Muscle layer of colon (tissue), 2 donors: Measurements from ENCODE around the gene GRPR.
"Not testable (repeated sequence)": the region's sequence is repeated elsewhere in the genome, so short reads cannot be mapped to it uniquely, and the experiment has no call there.

Source experiments
- H3K27ac ChIP-seq: one replicate; pipeline ENCODE4 v1.7.0; 2013; ENCODE audit warnings: low read depth, mild to moderate bottlenecking, low read length, moderate library complexity
- H3K27me3 ChIP-seq, 2 donors: one replicate each; pipeline ENCODE4 v1.7.0; 2013; ENCODE audit warnings: low read length in 2 of 2, mild to moderate bottlenecking in 2 of 2; ENCODE audit not compliant: insufficient read depth in 2 of 2, control insufficient read depth in 1 of 2
- H3K36me3 ChIP-seq: one replicate; pipeline ENCODE4 v1.7.0; 2013; ENCODE audit warnings: mild to moderate bottlenecking, low read length; ENCODE audit not compliant: insufficient read depth
- H3K4me1 ChIP-seq: one replicate; pipeline ENCODE4 v1.7.0; 2013; ENCODE audit warnings: mild to moderate bottlenecking, low read length; ENCODE audit not compliant: insufficient read depth
- H3K4me3 ChIP-seq, 2 donors: one replicate each; pipeline ENCODE4 v1.7.0; 2013; ENCODE audit warnings: low read length in 2 of 2, low read depth in 1 of 2, mild to moderate bottlenecking in 1 of 2, moderate library complexity in 1 of 2
- H3K9ac ChIP-seq: one replicate; pipeline ENCODE4 v1.7.0; 2013; ENCODE audit warnings: low read length
- H3K9me3 ChIP-seq: one replicate; pipeline ENCODE4 v1.7.0; 2013; ENCODE audit warnings: mild to moderate bottlenecking, low read length
- donor health status: abdominal sarcoma.
- donor health status: Adenocarcinoma of cecum.

GRPR gene

DNA sequence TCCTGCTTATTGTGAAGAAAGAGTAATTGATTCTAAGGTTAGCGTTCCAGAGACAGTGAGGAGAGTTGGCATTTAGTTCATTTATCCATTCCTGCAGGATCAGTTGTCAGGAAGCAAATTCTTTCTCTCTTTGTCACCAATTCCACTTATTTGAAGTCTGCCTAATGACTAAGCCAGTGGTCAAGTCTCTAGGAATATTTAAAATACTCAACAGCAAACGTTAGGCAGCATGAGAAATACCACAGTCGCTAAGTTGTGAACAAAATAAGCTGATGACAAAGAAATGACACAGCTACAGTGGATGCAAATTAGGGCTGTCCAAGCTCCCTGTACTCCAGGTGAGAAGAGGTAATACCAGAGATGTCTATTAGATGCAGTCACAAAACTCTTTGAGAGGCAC is 37.4 kb downstream of the GRPR start:
- H3K27me3 ChIP-seq: peaks cover 0 to 5% of the 10 kb centered on the region in 2 donors

GRCh38 chrX:16161173-16161572 is 37.8 kb downstream of the GRPR start:
- not testable (repeated sequence) for H3K4me1 ChIP-seq, H3K36me3 ChIP-seq, H3K9ac ChIP-seq, H3K9me3 ChIP-seq, H3K4me3 ChIP-seq, H3K27me3 ChIP-seq, H3K27ac ChIP-seq

More for the DNA sequence above, 37.4 kb downstream of the GRPR start:
- no peak overlapping the region for H3K4me3 ChIP-seq
- H3K9me3 ChIP-seq: no peaks in the 10 kb centered on the region
- no peak overlapping the region for H3K9ac ChIP-seq
- H3K27ac ChIP-seq: no peak overlapping the region
- no peaks in the 10 kb centered on the region for H3K4me1 ChIP-seq
- H3K36me3 ChIP-seq: no peaks in the 10 kb centered on the region

DNA sequence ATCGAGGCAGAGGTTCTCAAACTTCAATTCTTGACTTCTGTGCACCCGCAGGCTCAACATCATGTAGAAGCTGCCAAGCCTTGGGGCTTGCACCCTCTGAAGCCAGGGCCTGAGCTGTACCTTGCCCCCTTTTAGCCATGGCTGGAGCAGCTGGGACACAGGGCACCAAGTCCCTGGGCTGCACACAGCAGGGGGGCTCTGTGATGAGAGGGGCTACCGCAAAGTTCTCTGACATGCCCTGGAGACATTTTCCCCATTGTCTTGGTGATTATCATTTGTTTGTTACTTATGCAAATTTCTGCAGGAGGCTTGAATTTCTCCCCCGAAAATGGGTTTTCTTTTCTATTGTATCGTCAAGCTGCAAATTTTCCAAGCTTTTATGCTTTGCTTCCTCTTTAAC is 39.0 kb downstream of the GRPR start:
- H3K9me3 ChIP-seq: no peaks in the 10 kb centered on the region
- no peak overlapping the region for H3K9ac ChIP-seq
- no peak overlapping the region for H3K4me3 ChIP-seq
- H3K4me1 ChIP-seq: no peaks in the 10 kb centered on the region
- H3K27me3 ChIP-seq: peaks cover 0 to 5% of the 10 kb centered on the region in 2 donors
- H3K36me3 ChIP-seq: no peaks in the 10 kb centered on the region
- no peak overlapping the region for H3K27ac ChIP-seq

DNA sequence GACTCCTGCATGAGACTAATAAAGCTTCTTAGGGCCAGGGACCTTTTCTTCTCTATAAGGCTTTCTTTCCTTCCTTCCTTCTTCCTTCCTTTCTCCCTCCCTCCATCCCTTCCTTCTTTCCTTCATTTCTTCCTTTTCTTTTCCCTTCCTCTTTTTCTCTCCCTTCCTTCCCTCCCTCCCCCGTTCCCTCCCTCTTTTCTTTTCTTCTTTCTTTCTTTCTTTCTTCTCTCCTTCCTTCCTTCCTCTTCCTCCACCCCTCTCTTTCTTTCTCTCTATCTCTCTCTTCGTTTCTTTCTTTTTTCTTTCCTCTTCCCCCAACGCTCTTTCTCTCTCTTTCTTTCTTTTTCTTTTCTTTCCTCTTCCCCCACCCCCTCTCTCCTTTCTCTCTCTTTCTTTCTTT is 41.4 kb downstream of the GRPR start:
- peaks cover 0 to 5% of the 10 kb centered on the region in 2 donors for H3K27me3 ChIP-seq
- no peaks in the 10 kb centered on the region for H3K36me3 ChIP-seq
- H3K4me1 ChIP-seq: no peaks in the 10 kb centered on the region
- H3K9ac ChIP-seq: no peak overlapping the region
- no peak overlapping the region for H3K27ac ChIP-seq
- no peaks in the 10 kb centered on the region for H3K9me3 ChIP-seq
- H3K4me3 ChIP-seq: no peak overlapping the region

- H3K27me3 ChIP-seq: peaks cover 0 to 5% of the 10 kb centered on the region in 2 donors
- no peak within 1 kb of the TSS for H3K9ac ChIP-seq
- no peak within 1 kb of the TSS for H3K27ac ChIP-seq
- H3K4me3 ChIP-seq: no peak within 1 kb of the TSS
- H3K9me3 ChIP-seq: no peaks in the 10 kb centered on the region
- no peaks in the 10 kb centered on the region for H3K36me3 ChIP-seq
- no peaks in the 10 kb centered on the region for H3K4me1 ChIP-seq
Measured at GRCh38 chrX:16167181-16167580, 43.8 kb downstream of the GRPR start, which contains the start of gene MAGEB17. MAGEB17 (plus strand) TSS chrX:16167481; CDS start chrX:16170383, 2,902 bp downstream.

DNA sequence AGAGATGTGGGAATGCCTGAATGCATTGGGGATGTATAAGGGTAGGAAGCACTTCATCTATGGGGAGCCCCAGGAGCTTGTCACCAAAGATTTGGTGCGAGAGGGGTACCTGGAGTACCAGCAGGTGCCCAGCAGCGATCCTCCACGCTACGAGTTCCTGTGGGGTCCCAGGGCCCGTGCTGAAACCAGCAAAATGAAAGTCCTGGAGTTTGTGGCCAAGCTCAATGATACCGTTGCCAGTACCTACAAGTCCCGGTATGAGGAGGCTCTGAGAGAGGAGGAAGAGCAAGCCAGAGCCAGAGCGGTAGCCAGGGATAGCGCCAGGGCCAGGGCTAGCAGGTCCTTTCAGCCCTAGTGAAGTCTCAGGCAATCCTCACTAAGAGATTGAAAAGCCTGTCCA is 47.7 kb downstream of the GRPR start:
- no peak overlapping the region for H3K4me3 ChIP-seq
- H3K36me3 ChIP-seq: no peaks in the 10 kb centered on the region
- H3K27ac ChIP-seq: no peak overlapping the region
- H3K27me3 ChIP-seq: peaks cover 0 to 7% of the 10 kb centered on the region in 2 donors
- no peaks in the 10 kb centered on the region for H3K9me3 ChIP-seq
- no peaks in the 10 kb centered on the region for H3K4me1 ChIP-seq
- no peak overlapping the region for H3K9ac ChIP-seq

DNA sequence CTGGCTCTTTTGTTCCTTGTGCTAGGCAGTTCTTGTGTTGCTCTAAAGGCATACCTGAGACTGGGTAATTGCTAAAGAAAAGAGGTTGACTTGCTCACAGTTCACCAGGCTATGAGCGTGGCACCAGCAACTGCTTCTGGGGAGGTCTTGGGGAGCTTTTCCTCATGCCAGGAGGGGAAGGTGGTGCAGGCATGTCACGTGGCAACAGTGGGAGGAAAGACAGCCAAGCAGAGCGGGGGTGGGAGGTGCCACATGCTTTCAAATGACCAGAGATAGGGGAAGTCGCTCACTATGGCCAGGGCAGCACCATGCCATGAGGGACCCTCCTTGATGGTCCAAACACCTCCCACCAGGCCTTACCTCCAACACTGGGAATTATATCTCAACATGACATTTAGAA is 48.6 kb downstream of the GRPR start:
- Histone ChIP-seq H3K9ac (no peak overlapping the region), H3K9me3 (no peaks in the 10 kb centered on the region)

DNA sequence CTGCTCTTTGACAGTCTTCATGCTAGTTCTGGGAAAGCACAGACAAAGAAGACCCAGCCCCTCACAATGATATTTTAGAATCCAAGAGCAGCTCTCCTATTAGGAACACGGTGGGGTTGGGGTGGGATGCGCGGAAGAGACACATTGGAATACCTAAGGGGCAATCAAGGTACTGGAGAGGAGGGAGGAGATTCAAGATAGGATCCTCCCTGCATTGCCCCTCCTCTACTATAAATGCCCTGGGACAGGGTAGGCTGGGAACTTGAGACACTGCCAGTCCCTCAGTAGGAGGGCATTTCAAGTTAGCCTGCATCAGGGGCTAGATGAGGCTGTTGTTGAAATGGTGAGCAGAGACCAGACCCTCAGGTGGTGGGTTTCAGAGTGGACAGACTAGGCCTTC is 49.0 kb downstream of the GRPR start:
- H3K4me1 ChIP-seq: no peaks in the 10 kb centered on the region
- no peaks in the 10 kb centered on the region for H3K36me3 ChIP-seq
- peaks cover 0 to 7% of the 10 kb centered on the region in 2 donors for H3K27me3 ChIP-seq
- no peak overlapping the region for H3K9ac ChIP-seq
- no peak overlapping the region for H3K4me3 ChIP-seq
- no peak overlapping the region for H3K27ac ChIP-seq
- no peaks in the 10 kb centered on the region for H3K9me3 ChIP-seq

More for the DNA sequence above, 48.6 kb downstream of the GRPR start:
- Histone ChIP-seq H3K36me3 (no peaks in the 10 kb centered on the region), H3K27me3 (peaks cover 0 to 7% of the 10 kb centered on the region in 2 donors), H3K4me1 (no peaks in the 10 kb centered on the region), H3K27ac (no peak overlapping the region), H3K4me3 (no peak overlapping the region)

- Histone ChIP-seq H3K36me3 (no peaks in the 10 kb centered on the region), H3K9me3 (no peaks in the 10 kb centered on the region), H3K9ac (no peak overlapping the region), H3K27ac (no peak overlapping the region), H3K4me3 (no peak overlapping the region), H3K27me3 (peaks cover 0 to 4% of the 10 kb centered on the region in 2 donors), H3K4me1 (no peaks in the 10 kb centered on the region)
Measured at GRCh38 chrX:16175329-16176061, 52.1 kb downstream of the GRPR start.

DNA sequence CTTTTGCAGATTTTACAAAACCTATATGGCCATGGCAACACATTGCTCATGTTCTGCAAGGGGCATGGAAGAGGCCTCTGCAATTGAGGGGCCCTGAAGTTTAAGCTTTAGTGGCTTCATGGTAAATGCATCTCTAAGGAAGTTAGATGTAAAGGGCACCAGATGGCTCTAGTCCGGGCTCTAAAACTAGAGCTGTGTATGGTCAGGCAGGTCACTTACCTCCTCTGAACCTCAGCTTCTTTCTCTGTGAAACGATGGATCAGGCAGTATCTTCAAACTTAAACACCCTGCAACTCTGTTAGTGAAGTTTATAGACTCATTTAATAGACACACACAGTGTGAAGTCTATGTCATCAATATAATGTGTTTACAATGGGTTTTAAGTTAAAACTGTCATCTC is 53.9 kb downstream of the GRPR start:
- no peaks in the 10 kb centered on the region for H3K36me3 ChIP-seq
- H3K9ac ChIP-seq: no peak overlapping the region
- H3K4me3 ChIP-seq: no peak overlapping the region
- H3K27ac ChIP-seq: no peak overlapping the region
- peaks cover 0 to 4% of the 10 kb centered on the region in 2 donors for H3K27me3 ChIP-seq
- H3K9me3 ChIP-seq: no peaks in the 10 kb centered on the region
- H3K4me1 ChIP-seq: no peaks in the 10 kb centered on the region

DNA sequence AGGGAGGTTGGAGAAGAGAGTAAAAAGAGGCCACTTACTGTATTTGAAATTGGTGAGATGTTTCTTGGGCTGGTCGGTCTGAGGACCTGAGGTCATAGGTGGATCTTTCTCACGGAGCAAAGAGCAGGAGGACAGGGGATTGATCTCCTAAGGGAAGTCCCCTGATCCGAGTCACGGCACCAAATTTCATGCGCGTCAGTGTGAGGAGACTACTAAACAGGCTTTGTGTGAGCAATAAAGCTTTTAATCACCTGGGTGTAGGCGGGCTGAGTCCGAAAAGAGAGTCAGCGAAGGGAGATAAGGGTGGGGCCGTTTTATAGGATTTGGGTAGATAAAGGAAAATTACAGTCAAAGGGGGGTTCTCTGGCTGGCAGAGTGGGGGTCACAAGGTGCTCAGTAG is 60.5 kb downstream of the GRPR start:
- H3K36me3 ChIP-seq, H3K4me1 ChIP-seq, H3K9ac ChIP-seq, H3K9me3 ChIP-seq, H3K4me3 ChIP-seq, H3K27ac ChIP-seq, H3K27me3 ChIP-seq: not testable (repeated sequence)

DNA sequence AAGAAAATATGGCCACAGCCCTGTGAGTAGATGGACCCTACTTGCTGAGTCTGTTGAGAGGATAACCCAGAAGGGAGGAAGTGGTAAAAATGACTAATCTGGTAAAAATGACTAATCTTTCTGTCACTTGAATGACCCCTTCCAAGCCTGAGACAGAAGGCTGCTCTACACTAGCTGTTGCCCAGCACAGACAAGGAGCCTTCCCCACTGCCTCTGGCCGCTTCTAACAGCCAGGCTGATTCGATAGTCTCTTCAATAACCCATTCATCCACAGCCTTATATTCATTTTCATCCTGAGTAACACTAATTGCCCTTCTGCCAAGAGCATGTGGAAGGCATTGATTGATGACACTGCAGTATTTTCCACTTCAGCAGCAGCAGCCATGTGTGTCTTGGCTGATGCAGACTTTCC is 62.4 kb downstream of the GRPR start:
- no peaks in the 10 kb centered on the region for H3K36me3 ChIP-seq
- H3K9ac ChIP-seq: no peak overlapping the region
- H3K27me3 ChIP-seq: no peaks in the 10 kb centered on the region
- no peak overlapping the region for H3K27ac ChIP-seq
- no peaks in the 10 kb centered on the region for H3K4me1 ChIP-seq
- no peak overlapping the region for H3K4me3 ChIP-seq
- no peaks in the 10 kb centered on the region for H3K9me3 ChIP-seq
